Trophoblast cell (in vitro differentiated cells and primary cell): ENCODE data around the gene TRIM32.

Experiments used
- DNase-seq, 2 donors: peaks; one replicate each; pipeline ENCODE4 v3.0.0-alpha.2; 2016
- H2AFZ ChIP-seq: 2 replicates; pipeline ENCODE4 v1.6.1; 2013; ENCODE audit warnings: low read length, moderate library complexity, mild to moderate bottlenecking; ENCODE audit not compliant: insufficient read depth, poor library complexity
- H2AK5ac ChIP-seq: 2 replicates; pipeline ENCODE4 v1.6.1; 2013; ENCODE audit warnings: mild to moderate bottlenecking, low read length
- H2BK120ac ChIP-seq: 2 replicates; pipeline ENCODE4 v1.6.1; 2013; ENCODE audit warnings: low read length, mild to moderate bottlenecking, moderate library complexity; ENCODE audit not compliant: insufficient read depth, poor library complexity
- H2BK12ac ChIP-seq: 2 replicates; pipeline ENCODE4 v1.6.1; 2013; ENCODE audit warnings: mild to moderate bottlenecking, low read length, moderate library complexity
- H2BK5ac ChIP-seq: 2 replicates; pipeline ENCODE4 v1.6.1; 2013; ENCODE audit warnings: low read length, low read depth, moderate library complexity, mild to moderate bottlenecking; ENCODE audit not compliant: poor library complexity
- H3K14ac ChIP-seq: 2 replicates; pipeline ENCODE4 v1.6.1; 2013; ENCODE audit warnings: mild to moderate bottlenecking, low read length
- H3K18ac ChIP-seq: 2 replicates; pipeline ENCODE4 v1.6.1; 2013; ENCODE audit warnings: mild to moderate bottlenecking, low read length
- H3K23ac ChIP-seq: 2 replicates; pipeline ENCODE4 v1.6.1; 2013; ENCODE audit warnings: low read length
- H3K27ac ChIP-seq: 2 replicates; pipeline ENCODE4 v1.5.1; 2013; ENCODE audit warnings: low read depth, mild to moderate bottlenecking, inconsistent platforms, low read length, moderate library complexity
- H3K27me3 ChIP-seq: 2 replicates; pipeline ENCODE4 v1.6.1; 2013; ENCODE audit warnings: inconsistent platforms, mild to moderate bottlenecking, low read length, moderate library complexity; ENCODE audit not compliant: insufficient read depth
- H3K36me3 ChIP-seq, 2 experiments: 1 replicate in 1 of 2; 2 replicates in 1 of 2; pipeline ENCODE4 v1.6.1; 2013; ENCODE audit warnings: low read length in 2 of 2, mild to moderate bottlenecking in 2 of 2, moderate library complexity in 1 of 2; ENCODE audit not compliant: insufficient read depth in 2 of 2, control insufficient read depth in 1 of 2
- H3K4ac ChIP-seq: 2 replicates; pipeline ENCODE4 v1.6.1; 2013; ENCODE audit warnings: low read depth, mild to moderate bottlenecking, low read length, moderate library complexity
- H3K4me1 ChIP-seq, 2 experiments: 1 replicate in 1 of 2; 2 replicates in 1 of 2; pipeline ENCODE4 v1.6.1; 2013; ENCODE audit warnings: low read length in 2 of 2, mild to moderate bottlenecking in 2 of 2, moderate library complexity in 1 of 2; ENCODE audit not compliant: insufficient read depth in 2 of 2, control insufficient read depth in 1 of 2
- H3K4me2 ChIP-seq: 2 replicates; pipeline ENCODE4 v1.6.1; 2013; ENCODE audit warnings: inconsistent platforms, mild to moderate bottlenecking, low read length, moderate library complexity
- H3K4me3 ChIP-seq: 2 replicates; pipeline ENCODE4 v1.5.1; 2013; ENCODE audit warnings: mild to moderate bottlenecking, low read depth, low read length, inconsistent platforms
- H3K79me1 ChIP-seq: one replicate; pipeline ENCODE4 v1.6.1; 2013; ENCODE audit warnings: low read length
- H3K79me2 ChIP-seq: 2 replicates; pipeline ENCODE4 v1.6.1; 2013; ENCODE audit warnings: low read length, mild to moderate bottlenecking; ENCODE audit not compliant: control insufficient read depth, insufficient read depth, poor library complexity
- H3K9ac ChIP-seq: 2 replicates; pipeline ENCODE4 v1.6.1; 2013; ENCODE audit warnings: mild to moderate bottlenecking, low read length
- H3K9me3 ChIP-seq: 2 replicates; pipeline ENCODE4 v1.6.1; 2013; ENCODE audit warnings: low read depth, mild to moderate bottlenecking, control low read depth, inconsistent platforms, low read length; ENCODE audit not compliant: insufficient read depth
- H4K12ac ChIP-seq: 2 replicates; pipeline ENCODE4 v1.6.1; 2013; ENCODE audit warnings: low read depth, mild to moderate bottlenecking, low read length, moderate library complexity
- H4K8ac ChIP-seq: 2 replicates; pipeline ENCODE4 v1.6.1; 2013; ENCODE audit warnings: low read depth, mild to moderate bottlenecking, low read length, moderate library complexity
- H4K91ac ChIP-seq: one replicate; pipeline ENCODE4 v1.6.1; 2013; ENCODE audit warnings: low read depth, mild to moderate bottlenecking, low read length, moderate library complexity
- WGBS: extraction: QIAGEN DNeasy Blood & Tissue Kit; methylation state at CpG from one replicate; pipeline ENCODE4 v1.1.7; 2013; ENCODE audit warnings: missing lambda C conversion rate; ENCODE audit not compliant: insufficient read length, insufficient coverage; ENCODE audit errors: extremely low coverage; 5-methylcytosine and 5-hydroxymethylcytosine counted together

Gene TRIM32

DNA sequence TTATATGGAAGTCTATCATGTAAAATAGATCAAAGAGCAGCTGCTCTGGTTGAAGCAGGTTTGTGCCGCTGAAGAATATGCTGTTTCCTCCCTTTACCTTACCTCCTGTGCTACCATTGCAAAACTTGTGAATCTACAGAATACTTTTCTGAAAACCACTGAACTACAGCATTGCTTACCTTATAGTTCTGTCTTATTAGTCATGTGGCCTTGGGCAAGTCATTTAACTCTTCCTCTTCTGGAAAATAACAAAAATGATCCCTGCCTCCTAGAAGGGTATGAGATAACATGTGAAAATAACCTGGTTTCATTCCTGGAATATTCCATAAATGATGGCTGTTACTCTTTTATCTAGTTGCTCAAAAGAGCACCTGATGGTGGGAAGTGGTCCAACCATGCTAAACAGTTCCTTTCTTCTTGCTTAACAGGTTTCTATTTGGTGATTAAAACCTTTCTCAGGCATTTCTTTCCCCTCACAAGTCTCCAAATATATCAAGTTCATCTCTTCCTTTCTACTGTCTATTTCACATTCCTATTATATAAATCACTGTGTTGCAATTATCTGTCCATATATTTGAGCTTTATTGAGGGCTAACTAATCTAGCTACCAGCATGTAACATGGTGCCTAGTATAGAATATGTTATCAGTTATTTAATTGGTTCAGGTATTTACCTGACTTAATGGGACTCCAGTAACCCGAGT lies 15.0 kb downstream of the TRIM32 start:
- H3K4me2 ChIP-seq: no peak overlapping the region
- no peaks in the 10 kb centered on the region for H3K27me3 ChIP-seq
- H4K91ac ChIP-seq: no peak overlapping the region
- no peak overlapping the region for H2AFZ ChIP-seq
- H2AK5ac ChIP-seq: no peak overlapping the region
- peaks cover 20 to 26% of the 10 kb centered on the region in 2 experiments for H3K36me3 ChIP-seq
- peak; percentile 81 to 98 for DNase-seq
- H3K14ac ChIP-seq: no peak overlapping the region
- H3K9me3 ChIP-seq: peaks cover 5% of the 10 kb centered on the region
- H3K27ac ChIP-seq: no peak overlapping the region
- H3K4me3 ChIP-seq: no peak overlapping the region
- H3K18ac ChIP-seq: no peak overlapping the region
- H3K79me1 ChIP-seq: no peaks in the 10 kb centered on the region
- H3K23ac ChIP-seq: no peak overlapping the region
- no peak overlapping the region for H2BK12ac ChIP-seq
- H3K4ac ChIP-seq: no peak overlapping the region
- no peaks in the 10 kb centered on the region for H3K4me1 ChIP-seq
- H2BK5ac ChIP-seq: no peak overlapping the region
- H4K8ac ChIP-seq: no peak overlapping the region
- no peak overlapping the region for H3K9ac ChIP-seq
- H4K12ac ChIP-seq: no peak overlapping the region
- no peaks in the 10 kb centered on the region for H3K79me2 ChIP-seq
- H2BK120ac ChIP-seq: no peak overlapping the region
- no CpG with 5 or more reads among the region's 2 CpGs for WGBS

DNA sequence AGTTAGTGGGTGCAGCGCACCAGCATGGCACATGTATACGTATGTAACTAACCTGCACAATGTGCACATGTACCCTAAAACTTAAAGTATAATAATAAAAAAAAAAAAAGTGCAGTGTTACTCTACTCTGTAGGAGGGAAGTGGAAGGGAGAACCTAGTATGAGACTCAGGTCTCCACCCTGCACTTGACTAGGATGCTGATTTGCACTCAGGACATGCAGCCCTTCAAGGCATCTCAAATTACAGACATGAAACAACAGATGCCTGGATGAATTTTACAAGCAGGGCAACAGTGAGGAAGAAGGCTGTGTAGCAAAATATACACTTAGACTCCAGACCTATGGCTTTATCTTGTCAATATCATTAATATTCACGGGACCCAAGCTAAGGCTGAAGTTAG lies 16.5 kb downstream of the TRIM32 start:
- no peak overlapping the region for H3K14ac ChIP-seq
- DNase-seq: no peak
- peaks cover 8 to 15% of the 10 kb centered on the region in 2 experiments for H3K36me3 ChIP-seq
- no peak overlapping the region for H2BK12ac ChIP-seq
- H3K9ac ChIP-seq: no peak overlapping the region
- H3K79me2 ChIP-seq: no peaks in the 10 kb centered on the region
- H3K4ac ChIP-seq: no peak overlapping the region
- WGBS: no CpG with 5 or more reads among the region's 3 CpGs
- no peaks in the 10 kb centered on the region for H3K27me3 ChIP-seq
- no peak overlapping the region for H4K91ac ChIP-seq
- H3K79me1 ChIP-seq: no peaks in the 10 kb centered on the region
- no peak overlapping the region for H4K8ac ChIP-seq
- no peak overlapping the region for H2AFZ ChIP-seq
- no peak overlapping the region for H2BK5ac ChIP-seq
- H4K12ac ChIP-seq: no peak overlapping the region
- no peak overlapping the region for H2BK120ac ChIP-seq
- no peak overlapping the region for H3K4me2 ChIP-seq
- no peak overlapping the region for H3K18ac ChIP-seq
- peaks cover 3% of the 10 kb centered on the region for H3K9me3 ChIP-seq
- H3K4me3 ChIP-seq: no peak overlapping the region
- H3K23ac ChIP-seq: no peak overlapping the region
- H3K27ac ChIP-seq: no peak overlapping the region
- H2AK5ac ChIP-seq: no peak overlapping the region
- no peaks in the 10 kb centered on the region for H3K4me1 ChIP-seq

GRCh38 chr9:116704470-116704869 lies 17.4 kb downstream of the TRIM32 start:
- H2AFZ ChIP-seq: no peak overlapping the region
- no peak overlapping the region for H4K91ac ChIP-seq
- no peak overlapping the region for H3K4me2 ChIP-seq
- H3K79me1 ChIP-seq: no peaks in the 10 kb centered on the region
- H3K9me3 ChIP-seq: no peaks in the 10 kb centered on the region
- H3K27ac ChIP-seq: no peak overlapping the region
- no peak overlapping the region for H4K8ac ChIP-seq
- no peak overlapping the region for H4K12ac ChIP-seq
- H2BK12ac ChIP-seq: no peak overlapping the region
- H2BK120ac ChIP-seq: no peak overlapping the region
- no peak overlapping the region for H3K4ac ChIP-seq
- no peak for DNase-seq
- no peak overlapping the region for H2AK5ac ChIP-seq
- no peak overlapping the region for H3K14ac ChIP-seq
- H3K36me3 ChIP-seq: peaks cover under 1 to 6% of the 10 kb centered on the region in 2 experiments
- no peak overlapping the region for H3K18ac ChIP-seq
- no peaks in the 10 kb centered on the region for H3K27me3 ChIP-seq
- no peak overlapping the region for H3K9ac ChIP-seq
- no peak overlapping the region for H3K4me3 ChIP-seq
- no peak overlapping the region for H3K23ac ChIP-seq
- no peak overlapping the region for H2BK5ac ChIP-seq
- H3K4me1 ChIP-seq: no peaks in the 10 kb centered on the region
- H3K79me2 ChIP-seq: no peaks in the 10 kb centered on the region

- no peaks in the 10 kb centered on the region for H3K79me1 ChIP-seq
- no peak overlapping the region for H3K4ac ChIP-seq
- no peaks in the 10 kb centered on the region for H3K79me2 ChIP-seq
- H2BK5ac ChIP-seq: no peak overlapping the region
- H3K27me3 ChIP-seq: no peaks in the 10 kb centered on the region
- H3K14ac ChIP-seq: no peak overlapping the region
- no peak overlapping the region for H3K4me3 ChIP-seq
- no peak overlapping the region for H3K27ac ChIP-seq
- no peak overlapping the region for H4K12ac ChIP-seq
- no peak for DNase-seq
- no peaks in the 10 kb centered on the region for H3K36me3 ChIP-seq
- no peak overlapping the region for H2BK120ac ChIP-seq
- no peak overlapping the region for H2AK5ac ChIP-seq
- H4K8ac ChIP-seq: no peak overlapping the region
- H2AFZ ChIP-seq: no peak overlapping the region
- no peaks in the 10 kb centered on the region for H3K9me3 ChIP-seq
- no peak overlapping the region for H3K4me2 ChIP-seq
- no peaks in the 10 kb centered on the region for H3K4me1 ChIP-seq
- no peak overlapping the region for H3K18ac ChIP-seq
- H3K9ac ChIP-seq: no peak overlapping the region
- no peak overlapping the region for H4K91ac ChIP-seq
- no peak overlapping the region for H3K23ac ChIP-seq
- H2BK12ac ChIP-seq: no peak overlapping the region
- WGBS: no CpG with 5 or more reads among the region's 1 CpG
Measured at GRCh38 chr9:116705531-116705930, 18.4 kb downstream of the TRIM32 start.
